Lower leg skin (tissue), 3 donors: ENCODE data around the gene PPP1R15A.

Experiments
- CTCF ChIP-seq, 3 donors: fragments of 450-650 bp; IDR thresholded peaks; one replicate each; pipeline ENCODE4 v1.5.1; 2016; ENCODE audit warnings: antibody characterized with exemption in 3 of 3, mild to moderate bottlenecking in 3 of 3, moderate library complexity in 2 of 3
- POLR2A ChIP-seq, 2 donors: fragments of 450-650 bp; IDR thresholded peaks; one replicate each; pipeline ENCODE4 v1.6.1; 2016 to 2017; ENCODE audit warnings: antibody characterized with exemption in 2 of 2, mild to moderate bottlenecking in 1 of 2, moderate library complexity in 1 of 2

DNA sequence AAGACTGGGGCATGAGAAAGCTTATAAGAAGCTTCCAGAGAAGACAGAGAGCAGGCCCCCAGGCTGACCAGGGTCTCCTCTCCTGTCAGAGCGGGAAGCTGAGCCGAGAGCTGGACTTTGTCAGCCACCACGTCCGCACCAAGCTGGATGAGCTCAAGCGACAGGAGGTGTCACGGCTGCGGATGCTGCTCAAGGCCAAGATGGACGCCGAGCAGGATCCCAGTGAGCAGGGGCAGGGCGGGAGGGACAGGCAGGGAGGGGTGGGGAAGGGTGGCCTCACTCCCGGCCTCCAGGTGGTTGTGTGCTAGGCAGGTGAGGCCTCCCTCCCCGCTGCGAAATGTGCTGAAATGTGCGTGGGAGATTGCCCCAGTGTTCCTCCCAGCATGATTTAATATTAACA lies 33.4 kb downstream of the PPP1R15A start:
- no peak for TF ChIP-seq CTCF (IDR thresholded peaks at IDR 0.05)
- no peak for TF ChIP-seq POLR2A (IDR thresholded peaks at IDR 0.05)
